ENCODE data around the gene ARPC4.
"Not testable (repeated sequence)": the region's sequence is repeated elsewhere in the genome, so short reads cannot be mapped to it uniquely, and the experiment has no call there.

Gene ARPC4

DNA sequence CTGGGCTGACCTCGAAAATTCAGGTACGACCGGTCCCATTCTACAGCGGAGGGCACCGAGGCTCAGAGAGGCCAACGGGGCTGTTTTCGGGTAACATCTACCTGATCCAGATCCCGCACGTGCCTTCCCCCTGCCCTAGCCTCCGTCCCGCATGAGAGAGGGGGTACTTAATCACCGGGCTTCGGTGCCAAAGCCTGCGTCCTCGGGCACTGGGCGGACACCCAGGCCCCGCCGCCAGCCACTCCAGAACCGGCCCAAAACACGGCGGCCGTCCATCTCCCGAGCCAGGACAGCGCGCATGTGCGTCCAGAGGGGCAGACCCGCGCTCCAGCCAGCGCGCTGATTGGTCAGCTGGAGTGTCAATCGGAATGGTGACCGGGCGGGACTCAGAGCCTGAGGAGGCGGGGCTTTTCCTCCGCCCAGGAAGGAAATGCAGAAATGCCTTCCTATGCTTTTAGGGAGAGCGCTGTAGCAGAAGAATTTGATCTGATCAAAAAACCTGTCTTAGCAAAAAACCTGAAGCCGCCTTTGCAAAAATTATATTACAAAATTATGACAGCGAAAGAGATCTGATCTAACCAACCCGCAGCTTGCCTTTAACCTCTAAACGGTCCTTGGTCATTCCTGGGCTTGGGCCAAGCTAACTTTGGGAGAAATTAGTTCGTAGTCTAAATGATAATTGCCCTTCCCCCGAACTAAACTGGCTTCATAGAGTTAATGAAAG lies 51.0 kb downstream of the ARPC4 start, which contains the start of gene RPUSD3:
RPUSD3 (minus strand) TSS at position 294 of the 724 bp plus-strand sequence; CDS start at position 276, 18 bp downstream.
- TF ChIP-seq, protein P1, sequence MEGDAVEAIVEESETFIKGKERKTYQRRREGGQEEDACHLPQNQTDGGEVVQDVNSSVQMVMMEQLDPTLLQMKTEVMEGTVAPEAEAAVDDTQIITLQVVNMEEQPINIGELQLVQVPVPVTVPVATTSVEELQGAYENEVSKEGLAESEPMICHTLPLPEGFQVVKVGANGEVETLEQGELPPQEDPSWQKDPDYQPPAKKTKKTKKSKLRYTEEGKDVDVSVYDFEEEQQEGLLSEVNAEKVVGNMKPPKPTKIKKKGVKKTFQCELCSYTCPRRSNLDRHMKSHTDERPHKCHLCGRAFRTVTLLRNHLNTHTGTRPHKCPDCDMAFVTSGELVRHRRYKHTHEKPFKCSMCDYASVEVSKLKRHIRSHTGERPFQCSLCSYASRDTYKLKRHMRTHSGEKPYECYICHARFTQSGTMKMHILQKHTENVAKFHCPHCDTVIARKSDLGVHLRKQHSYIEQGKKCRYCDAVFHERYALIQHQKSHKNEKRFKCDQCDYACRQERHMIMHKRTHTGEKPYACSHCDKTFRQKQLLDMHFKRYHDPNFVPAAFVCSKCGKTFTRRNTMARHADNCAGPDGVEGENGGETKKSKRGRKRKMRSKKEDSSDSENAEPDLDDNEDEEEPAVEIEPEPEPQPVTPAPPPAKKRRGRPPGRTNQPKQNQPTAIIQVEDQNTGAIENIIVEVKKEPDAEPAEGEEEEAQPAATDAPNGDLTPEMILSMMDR (IDR thresholded peaks at IDR 0.05; ENCODE audit: insufficient read depth, low read length, poor library complexity, severe bottlenecking), result no peak
- peak within 1 kb of the TSS; percentile 80 for H3K4me3 ChIP-seq (replicated peaks; ENCODE audit: low read depth, low read length)
- peak; percentile 92 for DNase-seq (ENCODE audit: extremely low read depth, insufficient read length)

DNA sequence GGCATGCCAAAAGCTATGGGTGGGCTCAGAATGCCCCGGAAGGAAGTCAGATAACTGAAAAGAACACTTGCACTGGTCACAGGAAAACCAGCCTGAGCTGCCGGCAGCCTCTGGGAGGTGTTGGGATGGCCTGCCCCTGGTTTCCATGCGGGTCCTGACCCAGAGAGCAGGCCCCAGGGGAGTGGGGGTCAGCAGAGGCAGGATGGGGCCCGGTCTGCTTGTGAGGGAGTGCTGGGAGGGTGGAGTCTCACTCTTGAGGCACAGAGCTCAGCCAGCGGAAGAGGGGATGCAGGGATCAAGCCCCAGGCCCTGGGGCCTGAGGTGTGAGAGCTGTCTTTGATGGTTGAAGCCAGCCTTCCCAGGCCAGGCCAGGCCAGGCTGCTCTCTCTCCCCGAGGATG lies 53.3 kb downstream of the ARPC4 start:
- Histone ChIP-seq H3K27me3 (replicated peaks; ENCODE audit: control insufficient read depth, insufficient read depth, low read length) (no peaks in the 10 kb centered on the region), H3K4me3 (replicated peaks; ENCODE audit: low read depth, low read length) (no peak overlapping the region), H3K36me3 (ENCODE audit: control insufficient read depth, insufficient read depth, low read length) (peaks cover 3% of the 10 kb centered on the region)
- TF ChIP-seq, protein P1 (IDR thresholded peaks at IDR 0.05; ENCODE audit: insufficient read depth, low read length, poor library complexity, severe bottlenecking), result no peak
- DNase-seq (ENCODE audit: extremely low read depth, insufficient read length), result no peak

More for the DNA sequence above, 51.0 kb downstream of the ARPC4 start, which contains the start of gene RPUSD3:
- no peaks in the 10 kb centered on the region for H3K27me3 ChIP-seq (replicated peaks; ENCODE audit: control insufficient read depth, insufficient read depth, low read length)
- peaks cover 17% of the 10 kb centered on the region for H3K36me3 ChIP-seq (ENCODE audit: control insufficient read depth, insufficient read depth, low read length)

DNA sequence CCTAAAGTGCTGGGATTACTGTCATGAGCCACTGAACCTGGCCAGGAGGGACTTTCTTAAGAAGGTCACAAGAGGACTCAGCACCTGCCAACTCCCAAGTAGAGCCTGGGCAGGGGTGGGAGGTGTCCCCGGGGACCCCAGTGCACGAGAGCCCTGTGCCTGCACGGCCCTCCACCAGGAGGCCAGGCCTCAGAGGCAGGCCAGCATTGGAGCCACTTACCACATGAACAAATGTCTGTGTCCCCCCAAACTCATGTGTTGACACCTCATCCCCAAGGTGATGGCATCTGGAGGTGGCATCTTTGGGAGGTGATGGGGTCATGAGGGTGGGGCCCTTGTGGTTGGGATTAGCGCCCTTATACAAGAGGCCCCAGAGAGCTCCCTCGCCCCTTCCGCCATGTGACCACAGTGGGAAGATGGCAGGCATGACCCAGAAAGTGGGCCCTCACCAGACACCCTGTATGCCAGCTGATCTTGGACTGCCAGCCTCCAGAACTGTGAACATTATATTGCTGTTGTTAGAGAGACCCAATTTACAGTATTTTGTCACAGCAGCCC lies 54.1 kb downstream of the ARPC4 start:
- H3K36me3 ChIP-seq (ENCODE audit: control insufficient read depth, insufficient read depth, low read length), result no peaks in the 10 kb centered on the region
- no peaks in the 10 kb centered on the region for H3K27me3 ChIP-seq (replicated peaks; ENCODE audit: control insufficient read depth, insufficient read depth, low read length)
- DNase-seq (ENCODE audit: extremely low read depth, insufficient read length), result no peak
- H3K4me3 ChIP-seq (replicated peaks; ENCODE audit: low read depth, low read length), result no peak overlapping the region
- TF ChIP-seq, protein P1 (IDR thresholded peaks at IDR 0.05; ENCODE audit: insufficient read depth, low read length, poor library complexity, severe bottlenecking), result no peak

DNA sequence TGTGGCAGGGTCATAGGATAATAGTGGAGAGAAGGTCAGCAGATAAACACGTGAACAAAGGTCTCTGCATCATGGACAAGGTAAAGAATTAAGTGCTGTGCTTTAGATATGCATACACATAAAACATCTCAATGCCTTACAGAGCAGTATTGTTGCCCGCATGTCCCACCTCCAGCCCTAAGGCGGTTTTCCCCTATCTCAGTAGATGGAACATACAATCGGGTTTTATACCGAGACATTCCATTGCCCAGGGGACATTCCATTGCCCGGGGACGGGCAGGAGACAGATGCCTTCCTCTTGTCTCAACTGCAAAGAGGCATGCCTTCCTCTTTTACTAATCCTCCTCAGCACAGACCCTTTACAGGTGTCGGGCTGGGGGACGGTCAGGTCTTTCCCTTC lies 55.0 kb downstream of the ARPC4 start:
- not testable (repeated sequence) for H3K27me3 ChIP-seq (replicated peaks; ENCODE audit: control insufficient read depth, insufficient read depth, low read length); H3K4me3 ChIP-seq (replicated peaks; ENCODE audit: low read depth, low read length); H3K36me3 ChIP-seq (ENCODE audit: control insufficient read depth, insufficient read depth, low read length); DNase-seq (ENCODE audit: extremely low read depth, insufficient read length)

DNA sequence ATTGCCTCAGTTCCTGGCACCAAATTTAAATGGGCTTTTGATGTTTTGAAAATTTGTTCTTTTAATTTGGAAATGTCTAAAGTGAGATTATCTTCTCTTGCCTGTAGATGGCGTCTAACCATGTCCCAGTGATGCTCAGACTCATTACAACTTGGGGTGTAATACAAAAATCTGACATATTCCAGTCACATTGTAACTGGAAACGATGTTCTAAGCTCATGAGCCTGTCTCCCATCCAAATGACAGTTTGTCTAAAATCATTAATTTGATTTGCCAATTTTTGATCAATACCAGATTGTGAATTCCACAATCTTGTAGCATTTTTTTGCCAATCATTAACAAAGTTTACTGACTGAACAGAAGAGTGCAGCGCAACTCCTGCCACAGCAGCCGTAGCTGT lies 56.0 kb downstream of the ARPC4 start:
- H3K4me3 ChIP-seq (replicated peaks; ENCODE audit: low read depth, low read length); H3K27me3 ChIP-seq (replicated peaks; ENCODE audit: control insufficient read depth, insufficient read depth, low read length); H3K36me3 ChIP-seq (ENCODE audit: control insufficient read depth, insufficient read depth, low read length); DNase-seq (ENCODE audit: extremely low read depth, insufficient read length): not testable (repeated sequence)
- TF ChIP-seq, protein P1 (IDR thresholded peaks at IDR 0.05; ENCODE audit: insufficient read depth, low read length, poor library complexity, severe bottlenecking), result peak; percentile 43

DNA sequence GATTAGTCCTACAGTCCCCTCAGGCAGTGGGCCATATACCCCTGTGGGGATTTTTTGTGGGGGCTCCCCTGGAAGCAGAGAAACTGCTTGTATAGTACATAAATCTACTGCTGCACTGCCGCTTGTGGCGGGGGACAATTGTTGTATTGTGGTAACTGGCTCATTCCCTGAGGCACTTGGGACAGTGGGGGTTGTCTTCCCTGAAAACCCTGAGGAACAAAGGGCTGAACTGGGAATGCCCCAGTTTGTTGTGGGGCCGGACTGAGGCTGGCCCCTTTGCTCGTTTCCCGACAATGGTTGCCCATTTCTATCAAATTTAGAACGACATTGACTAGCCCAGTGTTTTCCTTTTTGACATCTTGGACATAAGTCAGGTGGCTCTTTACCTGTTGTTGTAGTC lies 58.5 kb downstream of the ARPC4 start:
- not testable (repeated sequence) for H3K4me3 ChIP-seq (replicated peaks; ENCODE audit: low read depth, low read length); H3K36me3 ChIP-seq (ENCODE audit: control insufficient read depth, insufficient read depth, low read length); H3K27me3 ChIP-seq (replicated peaks; ENCODE audit: control insufficient read depth, insufficient read depth, low read length); DNase-seq (ENCODE audit: extremely low read depth, insufficient read length)

DNA sequence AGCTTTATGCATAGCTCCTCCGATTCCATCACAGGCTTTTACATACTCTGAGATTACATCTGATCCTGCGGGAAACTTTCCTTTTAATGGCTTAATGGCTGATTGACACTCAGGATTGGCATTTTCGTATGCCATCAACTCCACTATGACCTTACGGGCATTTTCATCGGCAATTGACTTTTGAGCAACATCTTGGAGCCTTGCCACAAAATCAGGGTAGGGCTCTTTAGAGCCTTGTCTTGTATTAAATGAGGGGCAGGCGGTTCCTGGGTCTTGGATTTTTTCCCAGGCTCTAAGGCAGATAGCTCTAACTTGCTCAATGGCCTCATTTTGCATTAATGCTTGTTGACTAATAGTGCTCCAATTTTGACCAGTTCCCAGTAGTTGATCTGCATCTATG lies 59.0 kb downstream of the ARPC4 start:
- H3K4me3 ChIP-seq (replicated peaks; ENCODE audit: low read depth, low read length); H3K27me3 ChIP-seq (replicated peaks; ENCODE audit: control insufficient read depth, insufficient read depth, low read length): not testable (repeated sequence)

More for the DNA sequence above, 59.0 kb downstream of the ARPC4 start:
- not testable (repeated sequence) for DNase-seq (ENCODE audit: extremely low read depth, insufficient read length); H3K36me3 ChIP-seq (ENCODE audit: control insufficient read depth, insufficient read depth, low read length)
